ENCODE measurements around the gene PDE9A. TPM values are rescaled to one million over a fixed set of nuclear protein-coding genes. Genes with fewer than 3 reads are reported as not detected.

Gene PDE9A
- total and polyA plus RNA-seq, 3 donors from 2014 or later = 5.7 to 6.4 (median 6.3) TPM

GRCh38 chr21:42670058-42670880 is 16.8 kb downstream of the PDE9A start:
- TF ChIP-seq POLR2A (IDR thresholded peaks at IDR 0.05) = no peak
- TF ChIP-seq, protein P1, sequence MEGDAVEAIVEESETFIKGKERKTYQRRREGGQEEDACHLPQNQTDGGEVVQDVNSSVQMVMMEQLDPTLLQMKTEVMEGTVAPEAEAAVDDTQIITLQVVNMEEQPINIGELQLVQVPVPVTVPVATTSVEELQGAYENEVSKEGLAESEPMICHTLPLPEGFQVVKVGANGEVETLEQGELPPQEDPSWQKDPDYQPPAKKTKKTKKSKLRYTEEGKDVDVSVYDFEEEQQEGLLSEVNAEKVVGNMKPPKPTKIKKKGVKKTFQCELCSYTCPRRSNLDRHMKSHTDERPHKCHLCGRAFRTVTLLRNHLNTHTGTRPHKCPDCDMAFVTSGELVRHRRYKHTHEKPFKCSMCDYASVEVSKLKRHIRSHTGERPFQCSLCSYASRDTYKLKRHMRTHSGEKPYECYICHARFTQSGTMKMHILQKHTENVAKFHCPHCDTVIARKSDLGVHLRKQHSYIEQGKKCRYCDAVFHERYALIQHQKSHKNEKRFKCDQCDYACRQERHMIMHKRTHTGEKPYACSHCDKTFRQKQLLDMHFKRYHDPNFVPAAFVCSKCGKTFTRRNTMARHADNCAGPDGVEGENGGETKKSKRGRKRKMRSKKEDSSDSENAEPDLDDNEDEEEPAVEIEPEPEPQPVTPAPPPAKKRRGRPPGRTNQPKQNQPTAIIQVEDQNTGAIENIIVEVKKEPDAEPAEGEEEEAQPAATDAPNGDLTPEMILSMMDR (IDR thresholded peaks at IDR 0.05) = no peak
- no peak overlapping the region for H3K27ac ChIP-seq
- no peak for DNase-seq
- H3K4me3 ChIP-seq = no peak overlapping the region
- no peaks in the 10 kb centered on the region for H3K36me3 ChIP-seq (ENCODE audit: low read depth, missing control alignments)
- WGBS, 2 donors = 58 to 73% methylated on average over 8 of the region's 8 CpGs
- H3K4me1 ChIP-seq = peaks cover 29% of the 10 kb centered on the region
- H3K27me3 ChIP-seq = no peaks in the 10 kb centered on the region
- intact Hi-C loops (cut with DNase I; ENCODE audit: low total_unique reads) = no loop called here
- no peaks in the 10 kb centered on the region for H3K9me3 ChIP-seq

- Histone ChIP-seq H3K4me1 (peaks cover 29% of the 10 kb centered on the region), H3K4me3 (no peak overlapping the region), H3K27me3 (no peaks in the 10 kb centered on the region), H3K36me3 (ENCODE audit: low read depth, missing control alignments) (no peaks in the 10 kb centered on the region), H3K27ac (no peak overlapping the region), H3K9me3 (no peaks in the 10 kb centered on the region)
- intact Hi-C loops (cut with DNase I; ENCODE audit: low total_unique reads) = no loop called here
- WGBS, 2 donors = 66 to 77% methylated on average over 9 of the region's 9 CpGs
- no peak for DNase-seq
- no peak for TF ChIP-seq POLR2A (IDR thresholded peaks at IDR 0.05)
- TF ChIP-seq, protein P1 (IDR thresholded peaks at IDR 0.05) = no peak
Measured at GRCh38 chr21:42670884-42671283, 17.5 kb downstream of the PDE9A start.

- no peak overlapping the region for H3K27ac ChIP-seq
- TF ChIP-seq, protein P1 (IDR thresholded peaks at IDR 0.05) = no peak
- no peak for TF ChIP-seq POLR2A (IDR thresholded peaks at IDR 0.05)
- DNase-seq = no peak
- no peaks in the 10 kb centered on the region for H3K27me3 ChIP-seq
- H3K4me3 ChIP-seq = no peak overlapping the region
- no peaks in the 10 kb centered on the region for H3K36me3 ChIP-seq (ENCODE audit: low read depth, missing control alignments)
- intact Hi-C loops (cut with DNase I; ENCODE audit: low total_unique reads) = no loop called here
- WGBS, 2 donors = 67 to 71% methylated on average over 14 to 15 of the region's 15 CpGs
- no peaks in the 10 kb centered on the region for H3K9me3 ChIP-seq
- peaks cover 29% of the 10 kb centered on the region for H3K4me1 ChIP-seq
Measured at GRCh38 chr21:42671778-42672593, 18.6 kb downstream of the PDE9A start.

DNA sequence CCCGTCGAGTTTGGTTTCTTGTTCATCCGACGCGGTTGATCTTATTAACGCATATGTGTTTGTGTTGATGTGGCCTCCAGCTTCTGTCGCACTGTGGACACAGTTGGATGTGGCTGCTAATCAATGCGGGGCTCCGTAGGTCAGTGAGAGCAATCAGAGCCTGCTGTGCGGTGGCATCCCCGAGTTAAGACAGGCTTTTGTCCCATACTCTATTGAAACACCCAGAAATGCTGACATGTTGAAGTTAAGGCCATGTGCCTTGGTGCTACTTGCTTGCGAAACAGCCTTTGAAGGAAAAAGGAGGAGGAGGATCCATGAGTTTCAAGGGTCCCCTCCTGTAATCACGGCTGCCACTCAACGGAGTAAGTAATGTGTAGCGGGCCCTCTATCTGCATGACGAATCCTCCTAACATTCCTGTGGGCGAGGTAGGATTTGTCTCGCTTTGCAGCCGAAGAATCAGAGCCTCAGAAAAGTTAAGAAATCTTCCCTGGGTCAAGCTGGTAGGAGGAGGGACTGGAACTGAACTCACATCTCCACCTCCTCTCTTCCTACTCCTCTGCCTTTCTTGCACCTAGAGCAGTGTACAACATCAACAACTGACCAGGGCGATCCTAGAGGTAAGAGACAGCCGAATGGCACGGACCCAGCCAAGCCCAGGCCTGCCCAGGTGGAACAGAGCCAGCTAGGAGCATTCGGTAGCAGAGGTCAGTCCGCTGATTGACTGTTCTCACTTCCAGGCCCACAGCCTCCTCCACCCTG is 19.5 kb downstream of the PDE9A start:
- no peaks in the 10 kb centered on the region for H3K36me3 ChIP-seq (ENCODE audit: low read depth, missing control alignments)
- intact Hi-C loops (cut with DNase I; ENCODE audit: low total_unique reads) = no loop called here
- H3K4me1 ChIP-seq = peaks cover 32% of the 10 kb centered on the region
- DNase-seq = no peak
- no peak overlapping the region for H3K4me3 ChIP-seq
- H3K9me3 ChIP-seq = no peaks in the 10 kb centered on the region
- no peak overlapping the region for H3K27ac ChIP-seq
- TF ChIP-seq POLR2A (IDR thresholded peaks at IDR 0.05) = no peak
- TF ChIP-seq, protein P1 (IDR thresholded peaks at IDR 0.05) = no peak
- 85 to 89% methylated on average over 22 to 24 of the region's 24 CpGs for WGBS, 2 donors
- H3K27me3 ChIP-seq = no peaks in the 10 kb centered on the region

All from testis (tissue), 3 donors.